GM12865 (cell line): ENCODE results near the gene SLC24A4.

Source experiments
- DNase-seq: peaks from one replicate; pipeline ENCODE4 v3.0.0; 2010; ENCODE audit warnings: low read depth
- H3K4me3 ChIP-seq: 2 replicates; pipeline ENCODE4 v1.5.1; 2011; ENCODE audit warnings: mild to moderate bottlenecking, low read depth, low read length, control low read depth
- CTCF ChIP-seq: IDR thresholded peaks from 2 replicates; pipeline ENCODE4 v1.5.1; 2011; ENCODE audit warnings: low read length, control low read depth, low read depth, inconsistent platforms; ENCODE audit not compliant: insufficient read depth; ENCODE audit errors: missing control alignments

SLC24A4 gene

GRCh38 chr14:92437729-92438285 lies 114.8 kb downstream of the SLC24A4 start:
- peak; percentile 82 for DNase-seq
- no peak for TF ChIP-seq CTCF
- no peak overlapping the region for H3K4me3 ChIP-seq

GRCh38 chr14:92439537-92440344 lies 116.8 kb downstream of the SLC24A4 start:
- DNase-seq = peak; percentile 54
- no peak overlapping the region for H3K4me3 ChIP-seq
- TF ChIP-seq CTCF = no peak

- TF ChIP-seq CTCF = no peak
- no peak for DNase-seq
- H3K4me3 ChIP-seq = no peak overlapping the region
These were observed 117.5 kb downstream of the SLC24A4 start for GRCh38 chr14:92440345-92441003.

- peak; percentile 24 for DNase-seq
- no peak overlapping the region for H3K4me3 ChIP-seq
- no peak for TF ChIP-seq CTCF
These were observed 119.0 kb downstream of the SLC24A4 start for GRCh38 chr14:92441751-92442504.

- no peak overlapping the region for H3K4me3 ChIP-seq
- no peak for TF ChIP-seq CTCF
- no peak for DNase-seq
These were observed 120.2 kb downstream of the SLC24A4 start for GRCh38 chr14:92443167-92443566.

GRCh38 chr14:92443741-92444140 lies 120.8 kb downstream of the SLC24A4 start:
- no peak for TF ChIP-seq CTCF
- H3K4me3 ChIP-seq = no peak overlapping the region
- DNase-seq = no peak
